SU-DHL-6 (cell line): Measurements from ENCODE around the gene DGKH.

ENCODE experiments used
- H2AFZ ChIP-seq: fragments of 200-600 bp; sonication (generic); 2 replicates; pipeline ENCODE4 v1.6.1; 2014; ENCODE audit warnings: low read depth, mild to moderate bottlenecking, moderate library complexity, mixed read lengths, antibody characterized with exemption, low read length; ENCODE audit not compliant: severe bottlenecking
- H3F3A ChIP-seq: fragments of 200-600 bp; shearing (Covaris generic); 2 replicates; pipeline ENCODE4 v1.6.0; 2016; ENCODE audit warnings: antibody characterized with exemption, mild to moderate bottlenecking; ENCODE audit not compliant: insufficient read depth
- H3K27ac ChIP-seq: fragments of 200-600 bp; sonication (generic); 2 replicates; pipeline ENCODE4 v1.5.1; 2016; ENCODE audit warnings: low read depth, mild to moderate bottlenecking, low read length, moderate library complexity, mixed read lengths
- H3K27me3 ChIP-seq: fragments of 200-600 bp; sonication (generic), shearing (Covaris generic); 2 replicates; pipeline ENCODE4 v1.6.0; 2014; ENCODE audit warnings: mild to moderate bottlenecking, low read length
- H3K36me3 ChIP-seq: fragments of 200-600 bp; sonication (generic); 2 replicates; pipeline ENCODE4 v1.6.1; 2014; ENCODE audit warnings: mild to moderate bottlenecking, low read length, mixed read lengths
- H3K4me2 ChIP-seq: fragments of 300-600, 200-600 bp; shearing (Covaris generic), sonication (generic); 2 replicates; pipeline ENCODE4 v1.6.0; 2014; ENCODE audit warnings: low read length, low read depth, mild to moderate bottlenecking; ENCODE audit not compliant: poor library complexity, severe bottlenecking
- H3K4me3 ChIP-seq: fragments of 200-600 bp; sonication (generic); 2 replicates; pipeline ENCODE4 v1.5.1; 2014; ENCODE audit warnings: antibody characterized with exemption, low read length, mild to moderate bottlenecking, mixed read lengths; ENCODE audit not compliant: insufficient read depth, poor library complexity, severe bottlenecking
- H3K79me2 ChIP-seq: fragments of 200-600 bp; sonication (generic); 2 replicates; pipeline ENCODE4 v1.6.1; 2014; ENCODE audit warnings: mild to moderate bottlenecking, low read length, moderate library complexity; ENCODE audit not compliant: insufficient read depth
- H3K9ac ChIP-seq: fragments of 200-600 bp; sonication (generic); 2 replicates; pipeline ENCODE4 v1.7.0; 2014; ENCODE audit warnings: mild to moderate bottlenecking, low read length
- H3K9me2 ChIP-seq: fragments of 200-600 bp; sonication (generic); replicated peaks from 2 replicates; pipeline ENCODE4 v1.6.1; 2014; ENCODE audit warnings: low read length; ENCODE audit not compliant: insufficient read depth
- H3K9me3 ChIP-seq: fragments of 200-600 bp; sonication (generic); 2 replicates; pipeline ENCODE4 v1.6.1; 2014; ENCODE audit warnings: low read length, mixed read lengths; ENCODE audit not compliant: insufficient read depth
- H4K20me1 ChIP-seq: fragments of 200-600 bp; sonication (generic); 2 replicates; pipeline ENCODE4 v1.6.1; 2014; ENCODE audit warnings: low read depth, mild to moderate bottlenecking, antibody characterized with exemption, low read length, moderate library complexity, mixed read lengths
- EZH2phosphoT487 ChIP-seq: fragments of 200-600 bp; sonication (generic), shearing (Covaris generic); conservative IDR thresholded peaks from 2 replicates; pipeline ENCODE4 v1.6.1; 2018; ENCODE audit warnings: mild to moderate bottlenecking, antibody characterized with exemption, low read length, moderate library complexity, mixed read lengths
- TF ChIP-seq, protein P1 (sequence below): fragments of 200-600 bp; sonication (generic); IDR thresholded peaks from one replicate; pipeline ENCODE4 v1.5.1; 2017; ENCODE audit warnings: antibody characterized with exemption, mild to moderate bottlenecking, low read length, moderate library complexity; ENCODE audit not compliant: insufficient read depth, poor library complexity, severe bottlenecking

Gene DGKH

DNA sequence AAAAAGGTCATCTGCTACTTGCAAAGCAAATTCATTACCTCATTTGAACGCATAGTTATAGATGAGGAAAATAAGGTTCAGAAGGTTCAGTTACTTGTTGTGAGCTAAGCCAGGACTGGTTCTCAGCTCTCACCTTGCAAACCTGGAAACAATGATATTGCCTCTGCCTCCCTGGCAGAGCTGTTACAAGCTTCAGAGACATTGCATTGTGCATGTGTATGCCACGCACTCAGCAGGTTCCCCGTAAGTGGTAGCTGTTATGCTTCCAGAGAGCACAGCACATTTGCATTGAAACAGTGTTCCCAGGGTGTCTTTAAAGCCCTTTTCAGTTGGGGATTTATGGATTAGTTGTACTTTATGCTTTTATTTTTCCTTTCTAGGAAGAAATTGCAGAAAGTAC lies 80.6 kb downstream of the DGKH start:
- no peak for TF ChIP-seq EZH2phosphoT487
- TF ChIP-seq, protein P1, sequence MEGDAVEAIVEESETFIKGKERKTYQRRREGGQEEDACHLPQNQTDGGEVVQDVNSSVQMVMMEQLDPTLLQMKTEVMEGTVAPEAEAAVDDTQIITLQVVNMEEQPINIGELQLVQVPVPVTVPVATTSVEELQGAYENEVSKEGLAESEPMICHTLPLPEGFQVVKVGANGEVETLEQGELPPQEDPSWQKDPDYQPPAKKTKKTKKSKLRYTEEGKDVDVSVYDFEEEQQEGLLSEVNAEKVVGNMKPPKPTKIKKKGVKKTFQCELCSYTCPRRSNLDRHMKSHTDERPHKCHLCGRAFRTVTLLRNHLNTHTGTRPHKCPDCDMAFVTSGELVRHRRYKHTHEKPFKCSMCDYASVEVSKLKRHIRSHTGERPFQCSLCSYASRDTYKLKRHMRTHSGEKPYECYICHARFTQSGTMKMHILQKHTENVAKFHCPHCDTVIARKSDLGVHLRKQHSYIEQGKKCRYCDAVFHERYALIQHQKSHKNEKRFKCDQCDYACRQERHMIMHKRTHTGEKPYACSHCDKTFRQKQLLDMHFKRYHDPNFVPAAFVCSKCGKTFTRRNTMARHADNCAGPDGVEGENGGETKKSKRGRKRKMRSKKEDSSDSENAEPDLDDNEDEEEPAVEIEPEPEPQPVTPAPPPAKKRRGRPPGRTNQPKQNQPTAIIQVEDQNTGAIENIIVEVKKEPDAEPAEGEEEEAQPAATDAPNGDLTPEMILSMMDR, result no peak
- Histone ChIP-seq H3K4me2 (no peak overlapping the region), H3K27ac (no peak overlapping the region), H4K20me1 (no peaks in the 10 kb centered on the region), H3K36me3 (no peaks in the 10 kb centered on the region), H3K9ac (no peak overlapping the region), H3K4me3 (no peak overlapping the region), H3K9me2 (no peaks in the 10 kb centered on the region), H2AFZ (no peak overlapping the region), H3K27me3 (no peaks in the 10 kb centered on the region), H3K9me3 (no peaks in the 10 kb centered on the region), H3K79me2 (no peaks in the 10 kb centered on the region), H3F3A (no peaks in the 10 kb centered on the region)

DNA sequence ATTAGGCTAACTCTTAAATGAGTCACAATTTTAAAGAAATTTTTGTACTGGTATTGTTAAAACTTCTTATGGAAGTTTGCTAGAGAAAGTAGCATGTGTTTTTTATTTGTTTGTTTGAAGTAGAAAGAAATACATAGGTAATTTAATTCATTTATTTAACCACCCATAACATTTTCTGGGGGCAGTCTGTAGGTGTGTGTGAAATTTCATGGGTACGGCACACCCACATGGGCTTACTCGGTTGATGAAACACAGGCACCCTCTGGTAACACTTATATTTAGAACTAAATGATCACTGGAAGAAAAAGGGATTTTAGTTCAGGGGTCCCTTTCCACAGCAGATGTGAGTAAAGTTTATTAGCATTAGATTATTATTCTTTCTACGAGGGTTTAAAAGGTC lies 88.1 kb downstream of the DGKH start:
- H3K36me3 ChIP-seq, result no peaks in the 10 kb centered on the region
- no peaks in the 10 kb centered on the region for H3K27me3 ChIP-seq
- H3K79me2 ChIP-seq, result no peaks in the 10 kb centered on the region
- no peak overlapping the region for H3K9ac ChIP-seq
- no peak overlapping the region for H2AFZ ChIP-seq
- no peaks in the 10 kb centered on the region for H3K9me2 ChIP-seq
- H3K27ac ChIP-seq, result no peak overlapping the region
- TF ChIP-seq, protein P1, result no peak
- no peak for TF ChIP-seq EZH2phosphoT487
- no peak overlapping the region for H3K4me3 ChIP-seq
- H3K9me3 ChIP-seq, result no peaks in the 10 kb centered on the region
- H4K20me1 ChIP-seq, result no peaks in the 10 kb centered on the region
- H3K4me2 ChIP-seq, result no peak overlapping the region
- H3F3A ChIP-seq, result no peaks in the 10 kb centered on the region

DNA sequence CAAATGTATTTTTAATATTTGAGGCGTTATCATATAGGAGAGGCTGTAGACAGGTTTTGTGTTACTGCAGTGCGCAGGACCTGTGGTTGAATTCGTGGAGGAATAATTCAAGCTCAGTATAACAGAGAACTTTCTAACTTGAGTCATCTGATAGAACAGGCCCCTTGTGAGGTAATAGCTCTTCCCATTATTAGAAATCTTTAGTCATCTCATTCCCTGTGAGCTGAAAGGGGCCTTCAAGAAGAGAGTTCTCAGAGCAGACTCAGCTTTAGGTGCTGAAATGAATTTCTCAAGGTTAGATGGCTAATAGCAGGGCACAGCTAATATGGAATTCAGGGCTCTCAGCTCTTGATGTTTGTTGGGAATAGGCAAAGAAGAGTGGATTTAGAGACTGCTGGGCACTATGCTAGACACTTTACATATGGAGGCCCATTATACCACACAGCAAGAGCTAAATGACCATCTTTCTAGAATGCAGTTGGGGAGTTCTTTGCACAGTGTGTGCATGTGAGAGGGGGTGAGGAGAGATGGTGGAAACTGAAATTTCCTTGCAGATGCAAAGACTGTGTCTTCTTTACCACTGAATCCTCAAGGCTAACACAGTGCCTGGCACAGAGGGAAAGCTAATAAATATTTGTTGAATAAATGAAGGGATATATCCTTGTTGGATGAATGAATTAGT lies 89.5 kb downstream of the DGKH start:
- Histone ChIP-seq H3K4me2 (no peak overlapping the region), H3K27me3 (no peaks in the 10 kb centered on the region), H2AFZ (no peak overlapping the region), H3K4me3 (no peak overlapping the region), H3K9me3 (no peaks in the 10 kb centered on the region), H3K36me3 (no peaks in the 10 kb centered on the region), H3K27ac (no peak overlapping the region), H3K9ac (no peak overlapping the region), H4K20me1 (no peaks in the 10 kb centered on the region), H3K9me2 (no peaks in the 10 kb centered on the region), H3F3A (no peaks in the 10 kb centered on the region), H3K79me2 (no peaks in the 10 kb centered on the region)
- TF ChIP-seq EZH2phosphoT487, result no peak
- TF ChIP-seq, protein P1, result no peak
